GM12878 (cell line): ENCODE results near the gene ARL16. TPM values are rescaled to one million over a fixed set of nuclear protein-coding genes. Genes with fewer than 3 reads are reported as not detected.

Experiments
- ATAC-seq: fragments of 200-7000 bp; cut with Tn5 transposase; 3 replicates; pipeline ENCODE4 v1.9.1; 2020; ENCODE audit warnings: mild to moderate bottlenecking, moderate library complexity
- BruUV-seq: library from RNA; stranded (reverse); fragments of 400-500 nt; replicated peaks from 2 replicates; lab custom pipeline; 2021; lab: Mats Ljungman, UMichigan
- CTCF ChIA-PET: fragments of 300-600 bp; sonication (Branson Sonifier 250); formaldehyde crosslinking; extraction: SDS; loops from one replicate; lab custom pipeline; 2021; ENCODE audit warnings: inconsistent platforms; lab: Yijun Ruan, JAX
- POLR2A ChIA-PET: fragments of 350-600 bp; formaldehyde crosslinking; extraction: SDS; loops from one replicate; lab custom pipeline; 2021; ENCODE audit warnings: inconsistent platforms; lab: Charles Lee
- RAD21 ChIA-PET: fragments of 300-600 bp; sonication (Branson Sonifier 250); formaldehyde crosslinking; loops from one replicate; lab custom pipeline; 2023; ENCODE audit warnings: antibody characterized with exemption; ENCODE audit not compliant: unreplicated experiment; lab: Charles Lee
- SMC1A ChIA-PET: fragments of 300-600 bp; sonication (Branson Sonifier 250); formaldehyde crosslinking; loops from one replicate; lab custom pipeline; 2023; ENCODE audit not compliant: unreplicated experiment, uncharacterized antibody; lab: Charles Lee
- DNase-seq: peaks from one replicate; pipeline ENCODE4 v3.0.0-alpha.2; 2011; ENCODE audit warnings: low read depth, low spot score
- FAIRE-seq: peaks from 3 replicates; lab custom pipeline; 2011; peaks lifted over from hg19 to GRCh38; lab: Jason Lieb, UNC
- H2AFZ ChIP-seq: 2 replicates; pipeline ENCODE4 v1.6.0; 2011; ENCODE audit warnings: low read depth, low read length, control low read depth; ENCODE audit not compliant: control insufficient read depth
- H3K27ac ChIP-seq: 2 replicates; pipeline ENCODE4 v1.5.1; 2011; ENCODE audit warnings: control low read depth; ENCODE audit not compliant: control insufficient read depth, insufficient read depth
- H3K27me3 ChIP-seq, 2 experiments: replicated peaks in 1 of 2; 2 replicates each; pipeline versions ENCODE4 v1.6.0 to v1.6.1; 2011; ENCODE audit warnings: low read length in 1 of 2; ENCODE audit not compliant: control insufficient read depth in 2 of 2, insufficient read depth in 2 of 2
- H3K36me3 ChIP-seq, 2 experiments: 2 replicates each; pipeline ENCODE4 v1.5.1; 2011; ENCODE audit warnings: low read length in 1 of 2; ENCODE audit not compliant: control insufficient read depth in 2 of 2, insufficient read depth in 2 of 2
- H3K4me1 ChIP-seq: 2 replicates; pipeline ENCODE4 v1.6.1; 2011; ENCODE audit warnings: mild to moderate bottlenecking, low read length, moderate library complexity, mixed read lengths; ENCODE audit not compliant: control insufficient read depth, insufficient read depth
- H3K4me2 ChIP-seq: 2 replicates; pipeline ENCODE4 v1.6.0; 2011; ENCODE audit warnings: control low read depth; ENCODE audit not compliant: control insufficient read depth, insufficient read depth
- H3K4me3 ChIP-seq: fragments of 200-600 bp; sonication (generic); 2 replicates; pipeline ENCODE4 v1.5.1; 2016
- H3K79me2 ChIP-seq: 2 replicates; pipeline ENCODE4 v1.6.0; 2011; ENCODE audit warnings: low read length; ENCODE audit not compliant: control insufficient read depth, insufficient read depth
- H3K9ac ChIP-seq: 2 replicates; pipeline ENCODE4 v1.8.0; 2011; ENCODE audit warnings: low read length, control low read depth, mixed read lengths; ENCODE audit not compliant: control insufficient read depth, insufficient read depth
- H3K9me3 ChIP-seq: replicated peaks from 3 replicates; pipeline ENCODE4 v1.5.1; 2011; ENCODE audit warnings: mild to moderate bottlenecking, low read length; ENCODE audit not compliant: control insufficient read depth, insufficient read depth
- H4K20me1 ChIP-seq: 2 replicates; pipeline ENCODE4 v1.6.0; 2011; ENCODE audit not compliant: control insufficient read depth, insufficient read depth
- EGR1 ChIP-seq, 2 experiments: IDR thresholded peaks; 1 replicate in 1 of 2; 2 replicates in 1 of 2; pipeline ENCODE4 v1.6.1; 2011 to 2012; ENCODE audit warnings: low read depth in 2 of 2, low read length in 2 of 2, borderline replicate concordance in 1 of 2, mild to moderate bottlenecking in 1 of 2, moderate library complexity in 1 of 2
- FOXK2 ChIP-seq: fragments of 450-650 bp; IDR thresholded peaks from 2 replicates; pipeline ENCODE4 v1.6.1; 2017; ENCODE audit warnings: mild to moderate bottlenecking, moderate library complexity
- FOXM1 ChIP-seq: IDR thresholded peaks from 2 replicates; pipeline ENCODE4 v1.6.1; 2012; ENCODE audit warnings: low read depth, mild to moderate bottlenecking, inconsistent platforms, low read length, moderate library complexity
- HDGF ChIP-seq: fragments of 450-650 bp; IDR thresholded peaks from 2 replicates; pipeline ENCODE4 v1.6.1; 2016; ENCODE audit warnings: antibody characterized with exemption
- JUNB ChIP-seq: IDR thresholded peaks from 2 replicates; pipeline ENCODE4 v1.6.1; 2016; ENCODE audit warnings: antibody characterized with exemption, mild to moderate bottlenecking
- MTA2 ChIP-seq: fragments of 450-650 bp; IDR thresholded peaks from 2 replicates; pipeline ENCODE4 v1.6.1; 2016; ENCODE audit warnings: low read depth, mild to moderate bottlenecking, moderate library complexity
- PBX3 ChIP-seq: IDR thresholded peaks from 2 replicates; pipeline ENCODE4 v1.6.1; 2011; ENCODE audit warnings: mild to moderate bottlenecking, low read depth, low read length, moderate library complexity; ENCODE audit not compliant: insufficient replicate concordance
- POLR2AphosphoS2 ChIP-seq: IDR thresholded peaks from 2 replicates; pipeline ENCODE4 v1.6.1; 2011; ENCODE audit warnings: low read depth, mild to moderate bottlenecking, low read length, improper control_type of control experiment, moderate library complexity
- SREBF2 ChIP-seq: IDR thresholded peaks from 2 replicates; pipeline ENCODE4 v1.6.1; 2012; ENCODE audit warnings: mild to moderate bottlenecking, low read length
- STAT1 ChIP-seq: fragments of 450-650 bp; conservative IDR thresholded peaks from 2 replicates; pipeline ENCODE4 v1.6.1; 2014; ENCODE audit warnings: antibody characterized with exemption, mild to moderate bottlenecking
- USF2 ChIP-seq: IDR thresholded peaks from 2 replicates; pipeline ENCODE4 v1.6.1; 2011; ENCODE audit warnings: low read depth, low read length, improper control_type of control experiment, borderline replicate concordance
- ZBTB11 ChIP-seq: fragments of 450-650 bp; formaldehyde crosslinking; IDR thresholded peaks from 2 replicates; pipeline ENCODE4 v1.5.0; 2022; ENCODE audit warnings: mild to moderate bottlenecking, missing genetic modification characterization
- ZBTB4 ChIP-seq: fragments of 450-650 bp; formaldehyde crosslinking; IDR thresholded peaks from 2 replicates; pipeline ENCODE4 v1.4.0; 2022; ENCODE audit warnings: mild to moderate bottlenecking, moderate library complexity
- ZSCAN29 ChIP-seq: fragments of 450-650 bp; IDR thresholded peaks from 2 replicates; pipeline ENCODE4 v1.6.1; 2017; ENCODE audit warnings: mild to moderate bottlenecking, moderate library complexity
- WGBS: methylation state at CpG from one replicate; pipeline ENCODE4 v1.1.6; 2016; ENCODE audit warnings: low lambda C conversion rate; ENCODE audit not compliant: insufficient replicate concordance, insufficient coverage; ENCODE audit errors: missing lambda C conversion rate; 5-methylcytosine and 5-hydroxymethylcytosine counted together
- in situ Hi-C: fragments of 300-500 bp; cut with MboI; formaldehyde crosslinking; loops from 9 replicates; pipeline ENCODE4 v1.14.3; 2018; ENCODE audit warnings: mixed read lengths
- intact Hi-C: fragments of 100-400 bp; cut with micrococcal nuclease; formaldehyde crosslinking; loops from one replicate; pipeline ENCODE4 v1.14.2; 2022; ENCODE audit not compliant: unreplicated experiment
- polyA plus RNA-seq, 11 experiments: library from polyadenylated mRNA; depleted of rRNA in 4 of 11; unstranded in 6 of 11; stranded (reverse) in 5 of 11; fragments of >200 nt; fragmentation: Nextera tagmentation in 4 of 11; fragmentation: Illumina TruSeq in 1 of 11; extraction: Ambion mirVana in 4 of 11; extraction: Trizol in 1 of 11; gene quantifications; 1 replicate in 1 of 11; 2 replicates in 10 of 11; pipeline versions ENCODE4 v1.2.1 to v1.2.3, GENCODE V29; 2011 to 2016; ENCODE audit warnings: inconsistent platforms in 2 of 11, missing spikeins in 2 of 11, low read depth in 1 of 11
- total RNA-seq, 4 experiments: library from RNA; depleted of rRNA in 3 of 4; stranded (reverse); fragments of >200 nt in 3 of 4; fragmentation: Illumina TruSeq in 1 of 4; extraction: Trizol in 1 of 4; gene quantifications; 2 replicates each; pipeline versions ENCODE4 v1.2.1 to v1.2.3, GENCODE V29; 2013 to 2021

The ARL16 gene
- total and polyA plus RNA-seq, 10 of the 15 experiments (the other 5 are each of a cell fraction or from before 2014, with no cell fraction given), result 4.7 to 47.6 (median 30.9) TPM

GRCh38 chr17:81648707-81649085 lies 34.9 kb downstream of the ARL16 start (continued):
- TF ChIP-seq JUNB (no peak), SREBF2 (no peak), FOXM1 (no peak), EGR1 (IDR thresholded peaks at IDR 0.05; ENCODE audit: borderline replicate concordance in 1 of 2, low read depth in 2 of 2, low read length in 2 of 2) (no peak)

GRCh38 chr17:81648013-81648706 lies 35.4 kb downstream of the ARL16 start:
- no peaks in the 10 kb centered on the region; a peak in 2 of 4 replicates for H3K27me3 ChIP-seq
- BruUV-seq, result no TSS peak
- H3K36me3 ChIP-seq, result no peaks in the 10 kb centered on the region
- ChIA-PET CTCF (no interaction called here), POLR2A (no interaction called here), RAD21 (no interaction called here), SMC1A (no interaction called here)
- H3K4me3 ChIP-seq, result no peak overlapping the region
- intact Hi-C loops (no loop called here), in situ Hi-C loops (no loop called here)
- 85% methylated on average over 41 of the region's 78 CpGs for WGBS
- FAIRE-seq, result no peak
- no peak for DNase-seq
- no peak for ATAC-seq
- H3K4me1 ChIP-seq, result 0 out of 2 replicates have a peak, but pooled peaks cover under 1% of the 10 kb centered on the region
- H4K20me1 ChIP-seq, result no peaks in the 10 kb centered on the region
- no peaks in the 10 kb centered on the region for H3K79me2 ChIP-seq
- no peak overlapping the region for H2AFZ ChIP-seq
- H3K9me3 ChIP-seq, result peaks cover 6% of the 10 kb centered on the region; the same call in 2 of the 3 replicates
- H3K4me2 ChIP-seq, result no peak overlapping the region
- no peak overlapping the region for H3K9ac ChIP-seq
- no peak overlapping the region for H3K27ac ChIP-seq
- no peak for TF ChIP-seq ZBTB4
- TF ChIP-seq FOXK2, result no peak
- no peak for TF ChIP-seq PBX3
- no peak for TF ChIP-seq HDGF
- no peak for TF ChIP-seq ZSCAN29
- TF ChIP-seq MTA2, result no peak
- TF ChIP-seq POLR2AphosphoS2, result no peak
- TF ChIP-seq ZBTB11 (CRISPR knock-in tag), result no peak
- TF ChIP-seq USF2, result no peak
- TF ChIP-seq STAT1, result no peak
